ENCODE data around the gene MRFAP1L1. TPM values are rescaled to one million over a fixed set of nuclear protein-coding genes. Genes with fewer than 3 reads are reported as not detected.
A peak's percentile ranks its signal among the peaks of the same experiment; 100 is the strongest.

MRFAP1L1 gene
- total and polyA plus RNA-seq, 2 experiments from 2014 or later: 43.9 to 44.1 TPM

GRCh38 chr4:6724421-6725111 lies 14.9 kb upstream of the MRFAP1L1 start:
- Histone ChIP-seq H2AFZ (no peak overlapping the region), H3K9me3 (ENCODE audit: low read depth) (no peaks in the 10 kb centered on the region), H3K4me1 (ENCODE audit: insufficient read depth) (peaks cover 8% of the 10 kb centered on the region), H3K4me2 (ENCODE audit: unreplicated experiment) (no peak overlapping the region), H3K79me2 (ENCODE audit: insufficient read depth) (no peaks in the 10 kb centered on the region), H3K27me3 (replicated peaks; ENCODE audit: insufficient read depth) (no peaks in the 10 kb centered on the region), H3K27ac (no peak overlapping the region), H3K4me3 (no peak overlapping the region), H3K36me3 (ENCODE audit: low read depth) (no peaks in the 10 kb centered on the region), H3F3A (ENCODE audit: insufficient read depth) (0 out of 2 replicates have a peak, but pooled peaks cover 3% of the 10 kb centered on the region), H3K9ac (no peak overlapping the region), H4K20me1 (ENCODE audit: insufficient read depth) (no peaks in the 10 kb centered on the region), H3K9me2 (ENCODE audit: insufficient read depth) (no peaks in the 10 kb centered on the region)
- in situ Hi-C loops (cut with MboI): loop anchor here (10.0 kb wide), 1 partner anchor 150 kb away; no protein-coding TSS in a partner anchor
- TF ChIP-seq EZH2 (IDR thresholded peaks at IDR 0.05; ENCODE audit: insufficient read depth, poor library complexity, severe bottlenecking) (no peak), EZH2phosphoT487 (IDR thresholded peaks at IDR 0.05; ENCODE audit: insufficient read depth, low read depth) (no peak)
- WGBS, 2 experiments (ENCODE audit: low coverage in 1 of 2, low lambda C conversion rate in 2 of 2, missing lambda C conversion rate in 2 of 2): 75 to 81% methylated on average over 20 to 21 of the region's 21 CpGs
- peak; percentile 46 for DNase-seq

- Histone ChIP-seq H3K9me3 (ENCODE audit: low read depth) (no peaks in the 10 kb centered on the region), H3K4me3 (no peak overlapping the region), H3K4me1 (ENCODE audit: insufficient read depth) (peaks cover 8% of the 10 kb centered on the region), H3K36me3 (ENCODE audit: low read depth) (no peaks in the 10 kb centered on the region), H4K20me1 (ENCODE audit: insufficient read depth) (no peaks in the 10 kb centered on the region), H3K4me2 (ENCODE audit: unreplicated experiment) (no peak overlapping the region), H2AFZ (no peak overlapping the region), H3K9ac (no peak overlapping the region), H3K79me2 (ENCODE audit: insufficient read depth) (no peaks in the 10 kb centered on the region), H3K9me2 (ENCODE audit: insufficient read depth) (no peaks in the 10 kb centered on the region), H3F3A (ENCODE audit: insufficient read depth) (0 out of 2 replicates have a peak, but pooled peaks cover 7% of the 10 kb centered on the region), H3K27ac (no peak overlapping the region), H3K27me3 (replicated peaks; ENCODE audit: insufficient read depth) (no peaks in the 10 kb centered on the region)
- DNase-seq: no peak
- in situ Hi-C loops (cut with MboI): loop anchor here (10.0 kb wide), 1 partner anchor 151 kb away; no protein-coding TSS in a partner anchor
- TF ChIP-seq EZH2phosphoT487 (IDR thresholded peaks at IDR 0.05; ENCODE audit: insufficient read depth, low read depth) (no peak), EZH2 (IDR thresholded peaks at IDR 0.05; ENCODE audit: insufficient read depth, poor library complexity, severe bottlenecking) (no peak)
- WGBS, 2 experiments (ENCODE audit: low coverage in 1 of 2, low lambda C conversion rate in 2 of 2, missing lambda C conversion rate in 2 of 2): 79% methylated on average over 8 of the region's 8 CpGs
These were observed 14.2 kb upstream of the MRFAP1L1 start for GRCh38 chr4:6723851-6724250.

- Histone ChIP-seq H2AFZ (no peak overlapping the region), H3K27ac (no peak overlapping the region), H3K36me3 (ENCODE audit: low read depth) (no peaks in the 10 kb centered on the region), H3K9ac (no peak overlapping the region), H3K4me2 (ENCODE audit: unreplicated experiment) (no peak overlapping the region), H4K20me1 (ENCODE audit: insufficient read depth) (no peaks in the 10 kb centered on the region; the same call in 1 of the 2 replicates), H3F3A (ENCODE audit: insufficient read depth) (peaks cover 15% of the 10 kb centered on the region), H3K9me3 (ENCODE audit: low read depth) (no peaks in the 10 kb centered on the region), H3K79me2 (ENCODE audit: insufficient read depth) (peaks cover 8% of the 10 kb centered on the region), H3K27me3 (replicated peaks; ENCODE audit: insufficient read depth) (no peaks in the 10 kb centered on the region), H3K4me1 (ENCODE audit: insufficient read depth) (peaks cover 12% of the 10 kb centered on the region), H3K9me2 (ENCODE audit: insufficient read depth) (no peaks in the 10 kb centered on the region), H3K4me3 (no peak overlapping the region)
- no peak for DNase-seq
- 88 to 91% methylated on average over 10 to 12 of the region's 12 CpGs for WGBS, 2 experiments (ENCODE audit: low coverage in 1 of 2, low lambda C conversion rate in 2 of 2, missing lambda C conversion rate in 2 of 2)
- TF ChIP-seq EZH2phosphoT487 (IDR thresholded peaks at IDR 0.05; ENCODE audit: insufficient read depth, low read depth): no peak
- no peak for TF ChIP-seq EZH2 (IDR thresholded peaks at IDR 0.05; ENCODE audit: insufficient read depth, poor library complexity, severe bottlenecking)
- in situ Hi-C loops (cut with MboI): loop anchor here (10.0 kb wide), 1 partner anchor 152 kb away; no protein-coding TSS in a partner anchor
These were observed 13.2 kb upstream of the MRFAP1L1 start for GRCh38 chr4:6722891-6723290.

- 95 to 97% methylated on average over 10 of the region's 10 CpGs for WGBS, 2 experiments (ENCODE audit: low coverage in 1 of 2, low lambda C conversion rate in 2 of 2, missing lambda C conversion rate in 2 of 2)
- no peak for DNase-seq
- Histone ChIP-seq H3K9me2 (ENCODE audit: insufficient read depth) (no peaks in the 10 kb centered on the region), H3K4me2 (ENCODE audit: unreplicated experiment) (no peak overlapping the region), H3K27ac (no peak overlapping the region), H3K36me3 (ENCODE audit: low read depth) (no peaks in the 10 kb centered on the region), H3K9me3 (ENCODE audit: low read depth) (no peaks in the 10 kb centered on the region), H3K79me2 (ENCODE audit: insufficient read depth) (peaks cover 26% of the 10 kb centered on the region), H4K20me1 (ENCODE audit: insufficient read depth) (no peaks in the 10 kb centered on the region; the same call in 1 of the 2 replicates), H3K4me1 (ENCODE audit: insufficient read depth) (peaks cover 6% of the 10 kb centered on the region; the same call in 1 of the 2 replicates), H2AFZ (no peak overlapping the region), H3K4me3 (no peak overlapping the region), H3F3A (ENCODE audit: insufficient read depth) (peaks cover 16% of the 10 kb centered on the region), H3K27me3 (replicated peaks; ENCODE audit: insufficient read depth) (no peaks in the 10 kb centered on the region), H3K9ac (no peak overlapping the region)
- in situ Hi-C loops (cut with MboI): loop anchor here (10.0 kb wide), 1 partner anchor 154 kb away; no protein-coding TSS in a partner anchor
- TF ChIP-seq EZH2 (IDR thresholded peaks at IDR 0.05; ENCODE audit: insufficient read depth, poor library complexity, severe bottlenecking): no peak
- no peak for TF ChIP-seq EZH2phosphoT487 (IDR thresholded peaks at IDR 0.05; ENCODE audit: insufficient read depth, low read depth)
These were observed 11.5 kb upstream of the MRFAP1L1 start for GRCh38 chr4:6721121-6721520.
